GM20000 (cell line): Measurements from ENCODE around the gene TMEM154.

Source experiments
- DNase-seq: peaks from one replicate; pipeline ENCODE4 v3.0.0; 2012; ENCODE audit warnings: low spot score
- CTCF ChIP-seq: IDR thresholded peaks from 2 replicates; pipeline ENCODE4 v1.5.1; 2012; ENCODE audit warnings: mild to moderate bottlenecking, control low read depth; ENCODE audit errors: extremely low read depth, missing control alignments

TMEM154 gene

GRCh38 chr4:152619556-152619955 lies 60.2 kb downstream of the TMEM154 start:
- TF ChIP-seq CTCF: no peak
- DNase-seq: no peak

GRCh38 chr4:152618971-152619370 lies 60.8 kb downstream of the TMEM154 start:
- no peak for TF ChIP-seq CTCF
- DNase-seq: no peak

GRCh38 chr4:152616804-152617203 lies 63.0 kb downstream of the TMEM154 start:
- DNase-seq: no peak
- no peak for TF ChIP-seq CTCF

GRCh38 chr4:152613841-152614721 lies 65.7 kb downstream of the TMEM154 start:
- TF ChIP-seq CTCF: no peak
- DNase-seq: no peak

- no peak for TF ChIP-seq CTCF
- DNase-seq: no peak
These were observed 66.4 kb downstream of the TMEM154 start for GRCh38 chr4:152613351-152613750.

GRCh38 chr4:152610131-152610530 lies 69.7 kb downstream of the TMEM154 start:
- TF ChIP-seq CTCF: no peak
- DNase-seq: no peak

GRCh38 chr4:152609481-152609880 lies 70.3 kb downstream of the TMEM154 start:
- no peak for TF ChIP-seq CTCF
- DNase-seq: no peak
